SK-N-MC (cell line): ENCODE measurements around the gene COQ10B.

Source experiments
- FOXP2 ChIP-seq: optimal IDR thresholded peaks from 2 replicates; pipeline ENCODE3; 2011; ENCODE audit warnings: mild to moderate bottlenecking, moderate library complexity; ENCODE audit not compliant: insufficient read depth; ENCODE audit errors: extremely low read length, control extremely low read depth
- POLR2AphosphoS5 ChIP-seq: IDR thresholded peaks from 2 replicates; pipeline ENCODE4 v1.6.1; 2012; ENCODE audit warnings: mild to moderate bottlenecking, low read depth, low read length, borderline replicate concordance

GRCh38 chr2:197416268-197416667 is 37.1 kb upstream of the COQ10B start:
- TF ChIP-seq FOXP2, result no peak
- TF ChIP-seq POLR2AphosphoS5, result no peak
